ENCODE data around the gene IL25. TPM values are rescaled to one million over a fixed set of nuclear protein-coding genes. Genes with fewer than 3 reads are reported as not detected.
A peak's percentile ranks its signal among the peaks of the same experiment; 100 is the strongest.
"Not testable (repeated sequence)": the region's sequence is repeated elsewhere in the genome, so short reads cannot be mapped to it uniquely, and the experiment has no call there.

IL25 gene
- total and polyA plus RNA-seq, 3 experiments from 2014 or later: not detected

DNA sequence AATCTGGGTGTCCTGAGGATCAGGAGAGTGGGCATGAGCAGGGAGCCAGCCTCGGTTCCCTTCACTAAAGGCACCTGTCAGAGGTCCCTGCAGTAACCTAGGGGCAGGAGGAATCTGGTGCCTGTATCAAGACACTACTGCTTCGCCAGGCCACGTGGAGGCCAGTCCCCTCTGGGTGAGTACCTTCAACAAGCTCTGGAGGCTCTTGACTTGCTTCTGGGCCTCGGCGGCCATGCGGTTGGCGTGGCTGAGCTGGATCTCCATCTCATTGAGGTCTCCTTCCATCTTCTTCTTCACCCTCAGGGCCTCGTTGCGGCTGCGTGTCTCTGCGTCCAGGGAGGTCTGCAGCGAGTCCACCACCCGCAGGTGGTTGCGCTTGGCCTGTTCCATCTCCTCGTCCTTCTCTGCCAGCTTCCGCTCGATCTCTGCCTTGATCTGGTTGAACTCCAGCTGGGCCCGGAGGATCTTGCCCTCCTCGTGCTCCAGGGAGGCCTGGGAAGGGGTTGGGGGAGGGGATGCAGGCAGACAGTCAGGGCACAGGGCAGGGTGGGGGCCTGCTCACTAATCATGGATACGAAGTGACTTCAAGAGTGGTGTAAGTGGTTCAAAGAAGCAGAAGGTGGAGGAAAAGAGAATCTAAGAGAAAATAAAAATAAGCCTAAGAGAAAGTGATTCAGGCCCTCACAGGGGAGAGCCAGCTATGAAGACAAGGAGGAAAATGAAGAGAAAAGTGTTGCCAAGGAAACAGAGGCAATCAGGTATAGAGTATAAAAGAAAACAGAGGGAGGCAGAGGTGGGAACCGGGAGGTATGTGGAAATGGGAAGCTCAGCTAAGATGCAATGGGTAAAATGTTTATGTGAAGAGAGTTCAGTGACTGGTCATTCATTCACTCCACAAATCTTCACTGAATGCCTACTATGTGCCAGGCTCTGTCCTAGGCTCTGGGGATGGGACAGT, 43.5 kb downstream of the IL25 start:
- CTCF ChIA-PET: interaction anchor here (0.6 kb wide), 1 partner anchor 121 kb away, joined by 3 read pairs; no protein-coding TSS in a partner anchor

DNA sequence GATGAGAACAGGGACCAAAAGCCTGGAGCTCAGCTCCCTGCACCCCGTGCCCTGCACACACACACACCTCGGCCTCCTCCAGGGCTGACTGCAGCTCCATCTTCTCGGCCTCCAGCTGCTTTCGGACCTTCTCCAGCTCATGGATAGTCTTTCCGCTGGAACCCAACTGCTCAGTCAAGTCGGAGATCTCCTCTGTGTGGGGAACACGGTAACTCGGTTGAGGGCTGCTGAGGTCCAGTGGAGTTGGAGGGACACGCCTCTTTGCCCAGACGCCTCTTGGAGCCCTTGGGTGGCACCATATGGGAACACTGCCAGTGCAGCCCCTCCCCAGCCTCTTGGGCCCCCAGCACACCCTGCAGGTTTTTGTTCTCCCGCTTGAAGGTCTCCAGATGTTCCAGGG, 44.2 kb downstream of the IL25 start:
- Histone ChIP-seq H3K27me3 (ENCODE audit: insufficient read depth, low read length, poor library complexity, severe bottlenecking) (no peaks in the 10 kb centered on the region), H3K9me3 (ENCODE audit: low read length) (no peaks in the 10 kb centered on the region), H3K4me1 (ENCODE audit: insufficient read depth, low read length) (no peaks in the 10 kb centered on the region), H3K4me3 (ENCODE audit: low read length) (no peak overlapping the region), H3K27ac (ENCODE audit: low read depth, low read length) (no peak overlapping the region), H3K36me3 (ENCODE audit: insufficient read depth, low read length) (no peaks in the 10 kb centered on the region)
- no peaks in the 10 kb centered on the region for H3K9me3 Mint-ChIP-seq
- POLR2A ChIA-PET: no interaction called here
- CTCF ChIA-PET: no interaction called here
- H3K4me1 Mint-ChIP-seq: no peaks in the 10 kb centered on the region
- peak overlapping the region in 1 of 8 donors; percentile 36 for H3K27ac Mint-ChIP-seq
- no peak overlapping the region for H3K4me3 Mint-ChIP-seq
- peaks cover 16 to 24% of the 10 kb centered on the region in 2 donors for H3K27me3 Mint-ChIP-seq
- H3K36me3 Mint-ChIP-seq: no peaks in the 10 kb centered on the region
- no peak for DNase-seq

More for the DNA sequence above, 43.5 kb downstream of the IL25 start:
- Histone ChIP-seq H3K4me3 (ENCODE audit: low read length) (no peak overlapping the region), H3K4me1 (ENCODE audit: insufficient read depth, low read length) (no peaks in the 10 kb centered on the region), H3K9me3 (ENCODE audit: low read length) (no peaks in the 10 kb centered on the region), H3K27ac (ENCODE audit: low read depth, low read length) (no peak overlapping the region), H3K36me3 (ENCODE audit: insufficient read depth, low read length) (no peaks in the 10 kb centered on the region), H3K27me3 (ENCODE audit: insufficient read depth, low read length, poor library complexity, severe bottlenecking) (no peaks in the 10 kb centered on the region)
- Mint-ChIP-seq H3K9me3 (no peaks in the 10 kb centered on the region), H3K4me1 (no peaks in the 10 kb centered on the region), H3K36me3 (no peaks in the 10 kb centered on the region), H3K27me3 (peaks cover 15 to 28% of the 10 kb centered on the region in 2 donors), H3K27ac (no peak overlapping the region), H3K4me3 (no peak overlapping the region)
- no peak for DNase-seq
- POLR2A ChIA-PET: no interaction called here

DNA sequence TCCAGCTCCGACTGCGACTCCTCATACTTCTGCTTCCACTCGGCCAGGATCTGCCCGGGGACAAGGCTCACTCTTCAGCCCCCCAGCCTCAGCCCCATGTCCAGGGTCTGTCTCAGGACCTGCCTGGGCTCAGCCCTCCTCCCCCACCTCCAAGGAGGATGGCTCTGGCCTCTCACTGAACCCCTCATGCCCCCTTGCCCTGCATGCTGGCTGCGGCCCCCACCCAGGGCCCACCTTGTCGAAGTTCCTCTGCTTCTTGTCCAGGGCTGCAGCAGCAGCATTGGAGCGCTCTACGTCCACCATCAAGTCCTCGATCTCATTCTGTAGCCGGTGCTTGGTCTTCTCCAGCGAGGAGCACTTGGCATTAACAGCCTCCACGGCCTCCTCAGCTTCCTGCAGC, 44.7 kb downstream of the IL25 start:
- H3K27me3 ChIP-seq (ENCODE audit: insufficient read depth, low read length, poor library complexity, severe bottlenecking); DNase-seq; H3K4me1 ChIP-seq (ENCODE audit: insufficient read depth, low read length); H3K4me3 ChIP-seq (ENCODE audit: low read length); H3K9me3 Mint-ChIP-seq; H3K9me3 ChIP-seq (ENCODE audit: low read length); H3K36me3 ChIP-seq (ENCODE audit: insufficient read depth, low read length); H3K27ac Mint-ChIP-seq; H3K27ac ChIP-seq (ENCODE audit: low read depth, low read length); H3K4me3 Mint-ChIP-seq; H3K36me3 Mint-ChIP-seq; H3K4me1 Mint-ChIP-seq; CTCF ChIA-PET; POLR2A ChIA-PET: not testable (repeated sequence)
- peaks cover 17 to 22% of the 10 kb centered on the region in 2 donors for H3K27me3 Mint-ChIP-seq

DNA sequence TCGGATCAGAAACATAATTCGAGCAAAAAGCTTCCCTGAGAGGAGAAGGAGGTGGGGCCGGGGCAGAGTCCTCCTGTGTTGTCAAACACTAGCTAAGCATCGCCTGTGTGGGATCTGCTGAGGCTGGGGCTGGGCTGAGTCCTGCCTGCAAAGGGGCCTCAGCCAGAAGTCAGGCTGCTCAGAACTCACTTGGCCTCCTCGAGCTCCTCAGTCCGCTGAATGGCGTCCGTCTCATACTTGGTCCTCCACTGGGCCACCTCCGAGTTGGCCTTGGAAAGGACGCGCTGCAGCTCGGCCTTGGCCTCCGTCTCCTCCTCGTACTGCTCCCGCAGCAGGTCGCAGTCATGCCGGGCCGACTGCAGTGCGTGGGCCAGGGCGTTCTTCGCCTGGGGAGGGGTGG, 45.4 kb downstream of the IL25 start:
- no peaks in the 10 kb centered on the region for H3K9me3 ChIP-seq (ENCODE audit: low read length)
- no peak overlapping the region for H3K4me3 ChIP-seq (ENCODE audit: low read length)
- no peaks in the 10 kb centered on the region for H3K4me1 ChIP-seq (ENCODE audit: insufficient read depth, low read length)
- Mint-ChIP-seq H3K36me3 (no peaks in the 10 kb centered on the region), H3K27ac (peak overlapping the region in 1 of 8 donors; percentile 47), H3K4me1 (no peaks in the 10 kb centered on the region), H3K27me3 (peaks cover 17 to 22% of the 10 kb centered on the region in 2 donors), H3K9me3 (no peaks in the 10 kb centered on the region), H3K4me3 (no peak overlapping the region)
- no peaks in the 10 kb centered on the region for H3K27me3 ChIP-seq (ENCODE audit: insufficient read depth, low read length, poor library complexity, severe bottlenecking)
- ChIA-PET POLR2A (no interaction called here), CTCF (no interaction called here)
- DNase-seq: no peak
- no peak overlapping the region for H3K27ac ChIP-seq (ENCODE audit: low read depth, low read length)
- no peaks in the 10 kb centered on the region for H3K36me3 ChIP-seq (ENCODE audit: insufficient read depth, low read length)

DNA sequence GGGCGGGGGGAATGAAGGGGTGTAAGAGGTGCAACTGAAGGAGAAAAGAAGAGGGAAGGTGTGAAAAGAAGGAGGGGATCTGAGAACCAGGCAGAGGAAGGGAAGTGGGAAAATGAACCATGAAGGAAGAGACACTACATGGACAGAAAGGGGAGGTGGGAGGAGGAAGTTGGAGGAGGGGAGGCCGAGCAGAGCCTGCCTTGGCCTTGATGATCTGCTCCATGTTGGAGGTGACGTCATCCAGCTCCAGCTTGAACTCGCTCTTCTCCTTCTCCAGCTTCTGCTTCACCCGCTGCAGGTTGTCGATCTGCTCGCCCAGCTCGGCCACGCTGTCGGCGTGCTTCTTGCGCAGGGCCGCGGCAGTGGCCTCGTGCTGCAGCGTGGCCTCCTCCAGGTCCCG, 47.0 kb downstream of the IL25 start:
- H3K9me3 ChIP-seq (ENCODE audit: low read length); H3K36me3 ChIP-seq (ENCODE audit: insufficient read depth, low read length); DNase-seq; H3K4me1 Mint-ChIP-seq; H3K4me3 ChIP-seq (ENCODE audit: low read length); H3K27ac Mint-ChIP-seq; H3K4me1 ChIP-seq (ENCODE audit: insufficient read depth, low read length); CTCF ChIA-PET; H3K27me3 ChIP-seq (ENCODE audit: insufficient read depth, low read length, poor library complexity, severe bottlenecking); POLR2A ChIA-PET; H3K4me3 Mint-ChIP-seq; H3K36me3 Mint-ChIP-seq; H3K9me3 Mint-ChIP-seq; H3K27ac ChIP-seq (ENCODE audit: low read depth, low read length): not testable (repeated sequence)
- H3K27me3 Mint-ChIP-seq: peaks cover 14 to 19% of the 10 kb centered on the region in 2 donors

DNA sequence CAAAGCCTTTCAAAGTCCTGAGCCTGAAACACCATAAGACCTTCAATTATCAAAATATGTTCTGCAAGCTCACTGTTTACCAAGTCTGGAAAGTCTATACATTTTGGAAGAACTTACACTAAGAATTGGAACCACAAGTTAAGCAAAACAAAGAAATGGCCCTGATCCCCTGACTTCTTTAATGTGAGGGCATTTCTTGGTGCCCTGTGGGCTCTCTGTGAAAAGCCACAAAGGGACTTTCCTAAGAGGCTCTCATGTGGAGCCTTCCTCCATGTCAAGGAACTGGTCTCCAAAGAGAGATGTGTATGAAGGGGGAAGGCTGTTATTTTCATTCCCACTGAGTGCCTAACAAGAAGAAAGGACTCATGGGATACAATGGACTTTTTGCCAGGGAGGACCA, 49.0 kb downstream of the IL25 start:
- no peaks in the 10 kb centered on the region for H3K4me1 ChIP-seq (ENCODE audit: insufficient read depth, low read length)
- no peak overlapping the region for H3K4me3 Mint-ChIP-seq
- no peaks in the 10 kb centered on the region for H3K36me3 ChIP-seq (ENCODE audit: insufficient read depth, low read length)
- H3K9me3 ChIP-seq (ENCODE audit: low read length): no peaks in the 10 kb centered on the region
- H3K4me1 Mint-ChIP-seq: no peaks in the 10 kb centered on the region
- H3K27ac Mint-ChIP-seq: no peak overlapping the region
- peaks cover 14 to 15% of the 10 kb centered on the region in 2 donors for H3K27me3 Mint-ChIP-seq
- no peaks in the 10 kb centered on the region for H3K36me3 Mint-ChIP-seq
- DNase-seq: no peak
- H3K9me3 Mint-ChIP-seq: no peaks in the 10 kb centered on the region
- H3K27me3 ChIP-seq (ENCODE audit: insufficient read depth, low read length, poor library complexity, severe bottlenecking): no peaks in the 10 kb centered on the region
- no peak overlapping the region for H3K27ac ChIP-seq (ENCODE audit: low read depth, low read length)
- CTCF ChIA-PET: no interaction called here
- POLR2A ChIA-PET: no interaction called here
- no peak overlapping the region for H3K4me3 ChIP-seq (ENCODE audit: low read length)

DNA sequence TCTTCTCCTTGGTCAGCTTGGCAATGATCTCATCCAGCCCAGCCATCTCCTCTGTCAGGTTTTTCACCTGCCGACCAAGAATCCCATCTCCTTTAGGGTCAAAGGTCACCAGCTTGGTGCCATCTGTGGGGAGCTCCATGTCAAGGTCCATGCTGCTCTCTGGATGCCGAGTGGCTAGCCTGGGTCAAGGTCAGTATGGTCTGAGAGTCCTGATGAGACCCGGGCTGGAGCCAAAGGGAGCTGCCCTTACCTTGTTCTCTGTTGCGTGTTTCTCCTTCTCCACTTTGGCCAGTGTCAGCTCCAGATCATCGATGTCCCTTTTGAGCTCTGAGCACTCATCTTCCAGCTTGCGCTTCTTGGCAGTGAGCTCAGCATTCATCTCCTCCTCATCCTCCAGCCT, 51.0 kb downstream of the IL25 start:
- H3K36me3 ChIP-seq (ENCODE audit: insufficient read depth, low read length): no peaks in the 10 kb centered on the region
- Mint-ChIP-seq H3K27ac (no peak overlapping the region), H3K4me1 (no peaks in the 10 kb centered on the region), H3K9me3 (no peaks in the 10 kb centered on the region), H3K36me3 (no peaks in the 10 kb centered on the region), H3K27me3 (peaks cover 10 to 14% of the 10 kb centered on the region in 2 donors), H3K4me3 (no peak overlapping the region)
- no peak for DNase-seq
- no peaks in the 10 kb centered on the region for H3K4me1 ChIP-seq (ENCODE audit: insufficient read depth, low read length)
- no peaks in the 10 kb centered on the region for H3K27me3 ChIP-seq (ENCODE audit: insufficient read depth, low read length, poor library complexity, severe bottlenecking)
- H3K27ac ChIP-seq (ENCODE audit: low read depth, low read length): no peak overlapping the region
- ChIA-PET POLR2A (no interaction called here), CTCF (interaction anchor here (1.3 kb wide), 1 partner anchor 44 kb away, joined by 4 read pairs; no protein-coding TSS in a partner anchor)
- H3K4me3 ChIP-seq (ENCODE audit: low read length): no peak overlapping the region
- no peaks in the 10 kb centered on the region for H3K9me3 ChIP-seq (ENCODE audit: low read length)

DNA sequence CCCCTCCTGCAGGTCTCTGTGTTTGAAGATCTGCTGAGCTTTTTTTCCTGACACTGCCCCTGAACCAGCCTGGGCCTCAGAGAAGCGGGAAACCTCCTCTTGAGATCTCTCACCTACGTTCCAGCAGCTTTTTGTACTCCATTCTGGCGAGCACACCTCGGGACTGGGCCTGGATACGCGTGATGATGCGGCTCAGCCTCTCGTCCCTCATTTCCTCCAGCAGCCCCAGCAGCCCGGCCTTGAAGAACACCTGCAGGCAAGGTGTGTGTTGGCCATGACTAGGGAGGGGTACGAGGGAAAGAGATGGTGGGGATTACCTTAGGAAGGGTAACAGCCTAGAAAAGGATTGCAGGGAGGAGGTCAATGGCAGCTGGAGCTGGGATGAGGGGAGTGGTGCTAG, 52.6 kb downstream of the IL25 start:
- no peaks in the 10 kb centered on the region for H3K9me3 Mint-ChIP-seq
- no peaks in the 10 kb centered on the region for H3K36me3 Mint-ChIP-seq
- ChIA-PET CTCF (interaction anchor here (1.4 kb wide), 1 partner anchor 45 kb away, joined by 3 read pairs; no protein-coding TSS in a partner anchor), POLR2A (no interaction called here)
- no peak overlapping the region for H3K4me3 ChIP-seq (ENCODE audit: low read length)
- H3K27me3 Mint-ChIP-seq: peaks cover 7 to 10% of the 10 kb centered on the region in 2 donors
- H3K4me3 Mint-ChIP-seq: no peak overlapping the region
- no peak overlapping the region for H3K27ac ChIP-seq (ENCODE audit: low read depth, low read length)
- no peak for DNase-seq
- no peaks in the 10 kb centered on the region for H3K27me3 ChIP-seq (ENCODE audit: insufficient read depth, low read length, poor library complexity, severe bottlenecking)
- no peak overlapping the region for H3K27ac Mint-ChIP-seq
- no peaks in the 10 kb centered on the region for H3K4me1 Mint-ChIP-seq
- H3K9me3 ChIP-seq (ENCODE audit: low read length): no peaks in the 10 kb centered on the region
- H3K4me1 ChIP-seq (ENCODE audit: insufficient read depth, low read length): no peaks in the 10 kb centered on the region
- H3K36me3 ChIP-seq (ENCODE audit: insufficient read depth, low read length): no peaks in the 10 kb centered on the region

Measured in CD8-positive, alpha-beta memory T cell (primary cell).